Upper lobe of left lung (tissue), 4 donors: ENCODE measurements around the gene LRG1.

Experiments
- CTCF ChIP-seq, 6 experiments: fragments of 450-650 bp in 4 of 6; fragments of 200-600 bp in 2 of 6; sonication (generic) in 2 of 6; IDR thresholded peaks; one replicate each; pipeline ENCODE4 v1.5.1; 2016 to 2019; ENCODE audit warnings: antibody characterized with exemption in 6 of 6
- POLR2A ChIP-seq, 4 donors: fragments of 450-650 bp; IDR thresholded peaks; one replicate each; pipeline ENCODE4 v1.5.1; 2016 to 2017; ENCODE audit warnings: antibody characterized with exemption in 4 of 4, mild to moderate bottlenecking in 2 of 4

GRCh38 chr19:4538601-4538954, 1.3 kb downstream of the LRG1 start:
- TF ChIP-seq POLR2A (IDR thresholded peaks at IDR 0.05) (no peak), CTCF (IDR thresholded peaks at IDR 0.05) (no peak)
